ENCODE results near the gene C17orf50.

The C17orf50 gene

GRCh38 chr17:35764123-35764991, 3.7 kb downstream of the C17orf50 start:
- TF ChIP-seq MYC (IDR thresholded peaks at IDR 0.05; ENCODE audit: low read depth, low read length) = peak; percentile 78
- TF ChIP-seq, protein P1, sequence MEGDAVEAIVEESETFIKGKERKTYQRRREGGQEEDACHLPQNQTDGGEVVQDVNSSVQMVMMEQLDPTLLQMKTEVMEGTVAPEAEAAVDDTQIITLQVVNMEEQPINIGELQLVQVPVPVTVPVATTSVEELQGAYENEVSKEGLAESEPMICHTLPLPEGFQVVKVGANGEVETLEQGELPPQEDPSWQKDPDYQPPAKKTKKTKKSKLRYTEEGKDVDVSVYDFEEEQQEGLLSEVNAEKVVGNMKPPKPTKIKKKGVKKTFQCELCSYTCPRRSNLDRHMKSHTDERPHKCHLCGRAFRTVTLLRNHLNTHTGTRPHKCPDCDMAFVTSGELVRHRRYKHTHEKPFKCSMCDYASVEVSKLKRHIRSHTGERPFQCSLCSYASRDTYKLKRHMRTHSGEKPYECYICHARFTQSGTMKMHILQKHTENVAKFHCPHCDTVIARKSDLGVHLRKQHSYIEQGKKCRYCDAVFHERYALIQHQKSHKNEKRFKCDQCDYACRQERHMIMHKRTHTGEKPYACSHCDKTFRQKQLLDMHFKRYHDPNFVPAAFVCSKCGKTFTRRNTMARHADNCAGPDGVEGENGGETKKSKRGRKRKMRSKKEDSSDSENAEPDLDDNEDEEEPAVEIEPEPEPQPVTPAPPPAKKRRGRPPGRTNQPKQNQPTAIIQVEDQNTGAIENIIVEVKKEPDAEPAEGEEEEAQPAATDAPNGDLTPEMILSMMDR (IDR thresholded peaks at IDR 0.05; ENCODE audit: low read depth, low read length) = peak; percentile 88
- TF ChIP-seq POLR2A (IDR thresholded peaks at IDR 0.05; ENCODE audit: extremely low read depth, insufficient read length) = peak; percentile 30
- TF ChIP-seq MAX (IDR thresholded peaks at IDR 0.05; ENCODE audit: low read depth, low read length) = peak; percentile 72
- peak; percentile 97 for DNase-seq (ENCODE audit: low read depth)
- peak overlapping the region; percentile 56 for H3K4me3 ChIP-seq (ENCODE audit: low read depth, low read length)

DNA sequence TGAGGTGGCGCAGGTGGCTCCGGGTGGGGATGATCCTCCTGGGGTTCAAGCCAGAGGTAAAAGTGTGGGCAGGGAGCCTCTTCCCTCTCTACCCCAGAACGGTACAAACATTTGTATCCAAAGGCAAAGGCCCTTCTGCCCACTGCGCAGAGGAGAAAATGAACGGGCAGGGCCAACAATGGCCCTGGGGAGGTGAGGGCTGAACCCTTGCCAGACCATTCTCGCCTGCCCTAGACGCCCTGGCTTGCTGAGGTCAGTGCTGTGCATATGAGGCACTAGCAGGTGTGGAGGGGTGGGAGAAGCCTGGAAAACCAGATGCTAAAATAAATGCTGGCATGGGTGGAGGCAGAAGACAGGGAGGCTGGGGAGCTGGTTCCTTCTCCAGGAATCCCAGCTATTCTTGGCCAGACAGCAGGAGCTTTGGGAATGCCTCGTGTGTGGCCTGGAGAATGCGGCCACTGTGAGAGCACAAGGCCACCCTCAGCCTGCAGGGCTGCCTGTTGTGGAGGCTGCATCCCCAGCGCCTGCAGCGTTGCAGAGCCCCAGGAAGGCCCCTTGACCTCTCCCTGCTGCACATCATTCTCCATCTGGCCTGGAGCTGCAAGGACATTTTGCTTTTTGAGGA, 4.5 kb downstream of the C17orf50 start:
- peak overlapping the region; percentile 56 for H3K4me3 ChIP-seq (ENCODE audit: low read depth, low read length)
- no peak for TF ChIP-seq MYC (IDR thresholded peaks at IDR 0.05; ENCODE audit: low read depth, low read length)
- no peak for TF ChIP-seq MAX (IDR thresholded peaks at IDR 0.05; ENCODE audit: low read depth, low read length)
- TF ChIP-seq, protein P1 (IDR thresholded peaks at IDR 0.05; ENCODE audit: low read depth, low read length) = no peak
- TF ChIP-seq POLR2A (IDR thresholded peaks at IDR 0.05; ENCODE audit: extremely low read depth, insufficient read length) = no peak
- DNase-seq (ENCODE audit: low read depth) = no peak

GRCh38 chr17:35765756-35766488, 5.2 kb downstream of the C17orf50 start:
- no peak for DNase-seq (ENCODE audit: low read depth)
- no peak overlapping the region for H3K4me3 ChIP-seq (ENCODE audit: low read depth, low read length)
- no peak for TF ChIP-seq MAX (IDR thresholded peaks at IDR 0.05; ENCODE audit: low read depth, low read length)

- DNase-seq (ENCODE audit: low read depth) = no peak
- TF ChIP-seq, protein P1 (IDR thresholded peaks at IDR 0.05; ENCODE audit: low read depth, low read length) = no peak
- TF ChIP-seq MAX (IDR thresholded peaks at IDR 0.05; ENCODE audit: low read depth, low read length) (no peak), POLR2A (IDR thresholded peaks at IDR 0.05; ENCODE audit: extremely low read depth, insufficient read length) (no peak), MYC (IDR thresholded peaks at IDR 0.05; ENCODE audit: low read depth, low read length) (no peak)
- no peak overlapping the region for H3K4me3 ChIP-seq (ENCODE audit: low read depth, low read length)
These were observed 5.8 kb downstream of the C17orf50 start for GRCh38 chr17:35766489-35766877.

DNA sequence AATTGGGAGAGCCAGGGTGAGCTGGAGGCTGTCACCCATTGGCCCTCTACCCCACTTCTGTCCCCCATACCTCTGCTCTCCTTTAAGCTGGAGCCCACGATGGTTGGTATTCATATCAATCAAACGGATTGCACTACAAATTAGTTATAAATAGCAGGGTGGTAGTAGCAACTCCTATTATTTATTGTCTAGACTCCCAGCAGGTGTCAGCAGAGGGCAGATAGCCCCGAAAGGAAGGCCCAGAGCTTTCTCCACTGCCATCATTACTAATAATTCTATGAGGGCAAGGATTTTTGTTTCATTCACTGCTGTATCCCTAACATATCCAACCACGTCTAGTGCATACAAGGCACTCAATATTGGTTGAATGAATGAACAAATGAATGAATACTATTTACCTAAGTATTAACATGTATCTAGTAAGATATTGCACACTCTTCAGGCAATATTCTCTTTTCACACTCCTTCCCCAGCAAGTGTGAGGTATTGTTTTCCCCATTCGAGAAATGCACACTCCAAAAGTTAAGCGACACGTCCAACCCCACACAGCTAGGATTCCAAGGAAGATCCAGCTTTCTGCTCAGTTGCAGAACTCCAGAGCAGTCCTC, 6.3 kb downstream of the C17orf50 start:
- TF ChIP-seq POLR2A (IDR thresholded peaks at IDR 0.05; ENCODE audit: extremely low read depth, insufficient read length) = no peak
- TF ChIP-seq MYC (IDR thresholded peaks at IDR 0.05; ENCODE audit: low read depth, low read length) = no peak
- TF ChIP-seq, protein P1 (IDR thresholded peaks at IDR 0.05; ENCODE audit: low read depth, low read length) = peak; percentile 43
- no peak for TF ChIP-seq MAX (IDR thresholded peaks at IDR 0.05; ENCODE audit: low read depth, low read length)
- peak; percentile 48 for DNase-seq (ENCODE audit: low read depth)
- H3K4me3 ChIP-seq (ENCODE audit: low read depth, low read length) = no peak overlapping the region

Data from NB4 (cell line).